ENCODE results near the gene KIFC3.
"Not testable (repeated sequence)": the region's sequence is repeated elsewhere in the genome, so short reads cannot be mapped to it uniquely, and the experiment has no call there.

Gene KIFC3

GRCh38 chr16:57801809-57802340 lies 416 bp downstream of the KIFC3 start:
- DNase-seq = no peak

GRCh38 chr16:57801098-57801808 lies 1.0 kb downstream of the KIFC3 start:
- no peak for DNase-seq

GRCh38 chr16:57800200-57801097 lies 1.8 kb downstream of the KIFC3 start:
- DNase-seq = no peak

GRCh38 chr16:57799600-57800199 lies 2.6 kb downstream of the KIFC3 start:
- DNase-seq = no peak

GRCh38 chr16:57798953-57799599 lies 3.2 kb downstream of the KIFC3 start:
- DNase-seq = no peak

- no peak for DNase-seq
Observed at GRCh38 chr16:57798267-57798810, 4.0 kb downstream of the KIFC3 start.

GRCh38 chr16:57797526-57798266 lies 4.6 kb downstream of the KIFC3 start:
- no peak for DNase-seq

GRCh38 chr16:57797216-57797525 lies 5.1 kb downstream of the KIFC3 start:
- no peak for DNase-seq

- not testable (repeated sequence) for DNase-seq
Observed at GRCh38 chr16:57796014-57796413, 6.3 kb downstream of the KIFC3 start.

GRCh38 chr16:57795431-57795878 lies 6.8 kb downstream of the KIFC3 start:
- peak; percentile 56 for DNase-seq

GRCh38 chr16:57794849-57795430 lies 7.4 kb downstream of the KIFC3 start:
- no peak for DNase-seq

GRCh38 chr16:57791893-57792461 lies 10.3 kb downstream of the KIFC3 start:
- no peak for DNase-seq

- DNase-seq = no peak
Observed at GRCh38 chr16:57791195-57791892, 10.9 kb downstream of the KIFC3 start.

GRCh38 chr16:57788951-57789350 lies 13.3 kb downstream of the KIFC3 start:
- no peak for DNase-seq

- no peak for DNase-seq
Observed at GRCh38 chr16:57788252-57788841, 13.9 kb downstream of the KIFC3 start.

- DNase-seq = no peak
Observed at GRCh38 chr16:57787519-57787905, 14.8 kb downstream of the KIFC3 start.

GRCh38 chr16:57786632-57787518 lies 15.4 kb downstream of the KIFC3 start:
- DNase-seq = no peak

- no peak for DNase-seq
Observed at GRCh38 chr16:57785924-57786323, 16.4 kb downstream of the KIFC3 start.

GRCh38 chr16:57785385-57785784 lies 16.9 kb downstream of the KIFC3 start:
- no peak for DNase-seq

All from activated CD4-positive, alpha-beta T cell treated with anti-CD3 and anti-CD28 coated beads, Interleukin-2, Interleukin-6, amounts not matched to agents 100 ng/mL and 50 ng/mL, durations not matched to agents 16 hours and 8 hours (primary cell).